ENCODE results near the gene GGCT.
A peak's percentile ranks its signal among the peaks of the same experiment; 100 is the strongest.
"Not testable (repeated sequence)": the region's sequence is repeated elsewhere in the genome, so short reads cannot be mapped to it uniquely, and the experiment has no call there.

The GGCT gene

GRCh38 chr7:30511973-30512662, 7.5 kb upstream of the GGCT start:
- no peak for ATAC-seq (replicated peaks; ENCODE audit: extremely low read depth, poor library complexity, severe bottlenecking)

GRCh38 chr7:30511494-30511893, 6.9 kb upstream of the GGCT start:
- Mint-ChIP-seq H3K27ac (ENCODE audit: low read depth) (no peak overlapping the region), H3K4me1 (peaks cover 6% of the 10 kb centered on the region), H3K4me3 (no peak overlapping the region), H3K27me3 (no peaks in the 10 kb centered on the region), H3K36me3 (ENCODE audit: insufficient read depth) (no peaks in the 10 kb centered on the region), H3K9me3 (no peaks in the 10 kb centered on the region)
- ATAC-seq (replicated peaks; ENCODE audit: extremely low read depth, poor library complexity, severe bottlenecking) (no peak), DNase-seq (ENCODE audit: low spot score in 2 of 2) (no peak)

More at GRCh38 chr7:30511973-30512662, 7.5 kb upstream of the GGCT start:
- H3K27ac Mint-ChIP-seq (ENCODE audit: low read depth): peak overlapping the region; percentile 14
- no peaks in the 10 kb centered on the region for H3K36me3 Mint-ChIP-seq (ENCODE audit: insufficient read depth)
- DNase-seq (ENCODE audit: low spot score in 2 of 2): no peak
- H3K27me3 Mint-ChIP-seq: no peaks in the 10 kb centered on the region
- no peak overlapping the region for H3K4me3 Mint-ChIP-seq
- no peaks in the 10 kb centered on the region for H3K9me3 Mint-ChIP-seq
- H3K4me1 Mint-ChIP-seq: peaks cover 6% of the 10 kb centered on the region

- Mint-ChIP-seq H3K9me3 (no peaks in the 10 kb centered on the region), H3K4me3 (no peak overlapping the region), H3K4me1 (peaks cover 6% of the 10 kb centered on the region), H3K27me3 (no peaks in the 10 kb centered on the region), H3K36me3 (ENCODE audit: insufficient read depth) (no peaks in the 10 kb centered on the region), H3K27ac (ENCODE audit: low read depth) (no peak overlapping the region)
- DNase-seq (ENCODE audit: low spot score in 2 of 2): no peak
- peak; percentile 36 for ATAC-seq (replicated peaks; ENCODE audit: extremely low read depth, poor library complexity, severe bottlenecking)
Measured at GRCh38 chr7:30510124-30511075, 5.8 kb upstream of the GGCT start.

- not testable (repeated sequence) for ATAC-seq (replicated peaks; ENCODE audit: extremely low read depth, poor library complexity, severe bottlenecking); H3K27ac Mint-ChIP-seq (ENCODE audit: low read depth); H3K27me3 Mint-ChIP-seq; H3K4me3 Mint-ChIP-seq; DNase-seq (ENCODE audit: low spot score in 2 of 2); H3K9me3 Mint-ChIP-seq; H3K36me3 Mint-ChIP-seq (ENCODE audit: insufficient read depth)
- H3K4me1 Mint-ChIP-seq: peaks cover 12% of the 10 kb centered on the region
Measured at GRCh38 chr7:30509171-30509857, 4.7 kb upstream of the GGCT start.

GRCh38 chr7:30507346-30507900, 2.8 kb upstream of the GGCT start:
- H3K27ac Mint-ChIP-seq (ENCODE audit: low read depth); ATAC-seq (replicated peaks; ENCODE audit: extremely low read depth, poor library complexity, severe bottlenecking); H3K27me3 Mint-ChIP-seq; H3K36me3 Mint-ChIP-seq (ENCODE audit: insufficient read depth); DNase-seq (ENCODE audit: low spot score in 2 of 2); H3K9me3 Mint-ChIP-seq; H3K4me3 Mint-ChIP-seq: not testable (repeated sequence)
- H3K4me1 Mint-ChIP-seq: peaks cover 30% of the 10 kb centered on the region

GRCh38 chr7:30505174-30505697, 607 bp upstream of the GGCT start:
- Mint-ChIP-seq H3K4me1 (peaks cover 40% of the 10 kb centered on the region), H3K27ac (ENCODE audit: low read depth) (peak overlapping the region; percentile 76), H3K27me3 (no peaks in the 10 kb centered on the region), H3K9me3 (no peaks in the 10 kb centered on the region), H3K36me3 (ENCODE audit: insufficient read depth) (peaks cover 12% of the 10 kb centered on the region), H3K4me3 (peak overlapping the region; percentile 89)
- DNase-seq (ENCODE audit: low spot score in 2 of 2) (no peak), ATAC-seq (replicated peaks; ENCODE audit: extremely low read depth, poor library complexity, severe bottlenecking) (peak; percentile 3)

- Mint-ChIP-seq H3K4me3 (peak overlapping the region; percentile 89), H3K36me3 (ENCODE audit: insufficient read depth) (peaks cover 15% of the 10 kb centered on the region), H3K27me3 (no peaks in the 10 kb centered on the region), H3K4me1 (peaks cover 38% of the 10 kb centered on the region), H3K9me3 (no peaks in the 10 kb centered on the region), H3K27ac (ENCODE audit: low read depth) (peak overlapping the region; percentile 76)
- ATAC-seq (replicated peaks; ENCODE audit: extremely low read depth, poor library complexity, severe bottlenecking): no peak
- DNase-seq (ENCODE audit: low spot score in 2 of 2): no peak
Measured at GRCh38 chr7:30503274-30504212, 1.1 kb downstream of the GGCT start.

GRCh38 chr7:30502470-30503251, 2.0 kb downstream of the GGCT start:
- peaks cover 38% of the 10 kb centered on the region for H3K4me1 Mint-ChIP-seq
- no peaks in the 10 kb centered on the region for H3K9me3 Mint-ChIP-seq
- no peak for ATAC-seq (replicated peaks; ENCODE audit: extremely low read depth, poor library complexity, severe bottlenecking)
- peak overlapping the region; percentile 76 for H3K27ac Mint-ChIP-seq (ENCODE audit: low read depth)
- H3K36me3 Mint-ChIP-seq (ENCODE audit: insufficient read depth): peaks cover 19% of the 10 kb centered on the region
- peak overlapping the region; percentile 89 for H3K4me3 Mint-ChIP-seq
- no peaks in the 10 kb centered on the region for H3K27me3 Mint-ChIP-seq
- DNase-seq (ENCODE audit: low spot score in 2 of 2): no peak

- no peak for ATAC-seq (replicated peaks; ENCODE audit: extremely low read depth, poor library complexity, severe bottlenecking)
- Mint-ChIP-seq H3K4me1 (peaks cover 38% of the 10 kb centered on the region), H3K36me3 (ENCODE audit: insufficient read depth) (peaks cover 25% of the 10 kb centered on the region), H3K27me3 (no peaks in the 10 kb centered on the region), H3K4me3 (no peak overlapping the region), H3K27ac (ENCODE audit: low read depth) (no peak overlapping the region), H3K9me3 (no peaks in the 10 kb centered on the region)
- DNase-seq (ENCODE audit: low spot score in 2 of 2): no peak
Measured at GRCh38 chr7:30501264-30501663, 3.4 kb downstream of the GGCT start.

GRCh38 chr7:30493228-30493627, 11.4 kb downstream of the GGCT start:
- Mint-ChIP-seq H3K36me3 (ENCODE audit: insufficient read depth) (peaks cover 6% of the 10 kb centered on the region), H3K4me1 (no peaks in the 10 kb centered on the region), H3K27me3 (peaks cover 20% of the 10 kb centered on the region), H3K4me3 (no peak overlapping the region), H3K9me3 (peaks cover 6% of the 10 kb centered on the region), H3K27ac (ENCODE audit: low read depth) (no peak overlapping the region)
- ATAC-seq (replicated peaks; ENCODE audit: extremely low read depth, poor library complexity, severe bottlenecking) (no peak), DNase-seq (ENCODE audit: low spot score in 2 of 2) (no peak)

- no peaks in the 10 kb centered on the region for H3K4me1 Mint-ChIP-seq
- no peak overlapping the region for H3K4me3 Mint-ChIP-seq
- ATAC-seq (replicated peaks; ENCODE audit: extremely low read depth, poor library complexity, severe bottlenecking): no peak
- peaks cover 6% of the 10 kb centered on the region for H3K9me3 Mint-ChIP-seq
- H3K27me3 Mint-ChIP-seq: peaks cover 20% of the 10 kb centered on the region
- peaks cover under 1% of the 10 kb centered on the region for H3K36me3 Mint-ChIP-seq (ENCODE audit: insufficient read depth)
- no peak overlapping the region for H3K27ac Mint-ChIP-seq (ENCODE audit: low read depth)
- no peak for DNase-seq (ENCODE audit: low spot score in 2 of 2)
Measured at GRCh38 chr7:30491417-30491816, 13.2 kb downstream of the GGCT start.
